Esophagus squamous epithelium (tissue), 5 donors: ENCODE results near the gene MSMP. TPM values are rescaled to one million over a fixed set of nuclear protein-coding genes. Genes with fewer than 3 reads are reported as not detected.

Experiments
- DNase-seq: peaks from one replicate; lab custom pipeline; 2025; lab: John Stamatoyannopoulos, UW
- H3K27ac ChIP-seq, 4 donors: fragments of 200-600 bp; sonication (generic); one replicate each; pipeline ENCODE4 v1.5.1; 2016 to 2019; ENCODE audit warnings: mild to moderate bottlenecking in 1 of 4
- H3K27me3 ChIP-seq, 4 donors: fragments of 200-600 bp; sonication (generic); 1 replicate in 3 of 4; 2 replicates in 1 of 4; pipeline versions ENCODE4 v1.5.1 to v1.6.0; 2017 to 2021; ENCODE audit warnings: antibody characterized with exemption in 1 of 4
- H3K36me3 ChIP-seq, 3 donors: fragments of 200-600 bp; sonication (generic); one replicate each; pipeline ENCODE4 v1.5.1; 2016 to 2019
- H3K4me1 ChIP-seq, 3 donors: fragments of 200-600 bp; sonication (generic); one replicate each; pipeline ENCODE4 v1.5.1; 2017 to 2019
- H3K4me3 ChIP-seq, 4 donors: fragments of 200-600 bp; sonication (generic); 1 replicate in 3 of 4; 2 replicates in 1 of 4; pipeline ENCODE4 v1.5.1; 2016 to 2019; ENCODE audit warnings: mild to moderate bottlenecking in 2 of 4, moderate library complexity in 1 of 4
- H3K9me3 ChIP-seq, 3 donors: fragments of 200-600 bp; sonication (generic); one replicate each; pipeline ENCODE4 v1.5.1; 2016 to 2019
- CTCF ChIP-seq, 6 experiments: fragments of 450-650 bp in 4 of 6; fragments of 200-600 bp in 2 of 6; sonication (generic) in 2 of 6; IDR thresholded peaks; one replicate each; pipeline ENCODE4 v1.5.1; 2016 to 2019; ENCODE audit warnings: antibody characterized with exemption in 6 of 6, mild to moderate bottlenecking in 4 of 6, moderate library complexity in 4 of 6
- POLR2A ChIP-seq, 4 donors: fragments of 450-650 bp; IDR thresholded peaks; one replicate each; pipeline ENCODE4 v1.6.1; 2017; ENCODE audit warnings: antibody characterized with exemption in 4 of 4, mild to moderate bottlenecking in 4 of 4, moderate library complexity in 3 of 4
- WGBS, 2 donors: methylation state at CpG; one replicate each; pipeline ENCODE4 v1.1.5; 2018; 5-methylcytosine and 5-hydroxymethylcytosine counted together
- intact Hi-C: fragments of 100-400 bp; cut with DNase I; formaldehyde crosslinking; loops from one replicate; pipeline ENCODE4 v1.15.0; 2022
- total RNA-seq, 4 donors: library from RNA; depleted of rRNA; stranded (reverse); fragments of >200 nt; gene quantifications; one replicate each; pipeline ENCODE4 v1.1.0, GENCODE V29; 2016
- donor health status: DM: yes; HTN: yes; CAD: no.

The MSMP gene
- total RNA-seq, 4 donors from 2014 or later: not detected

DNA sequence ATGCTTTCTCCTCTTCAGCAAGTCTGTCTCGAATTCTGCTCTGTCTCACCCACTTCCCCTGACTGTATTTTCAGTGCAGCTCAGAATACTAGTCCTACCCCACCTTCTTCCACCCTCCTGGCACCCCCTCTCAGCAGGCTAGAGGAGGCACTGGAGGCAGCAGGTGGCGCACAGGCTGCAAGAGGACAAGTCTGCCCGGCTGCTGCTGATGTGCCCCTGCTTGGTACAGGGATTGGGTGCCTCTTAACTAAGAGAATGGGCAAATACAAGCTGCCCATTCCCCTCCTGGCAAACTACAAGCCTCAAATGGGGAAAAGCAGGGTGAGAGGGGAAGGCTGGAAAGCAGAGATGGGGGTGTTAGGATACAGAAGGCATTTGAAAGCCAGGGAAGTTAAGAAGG, 27.1 kb downstream of the MSMP start:
- WGBS, 2 donors: 46 to 54% methylated on average over 2 to 3 of the region's 3 CpGs
- peak overlapping the region; percentile 70 to 100 (median 96) for H3K27ac ChIP-seq
- peaks cover 6 to 63% (median 32%) of the 10 kb centered on the region in 3 donors for H3K4me1 ChIP-seq
- H3K9me3 ChIP-seq: no peaks in the 10 kb centered on the region
- TF ChIP-seq CTCF (IDR thresholded peaks at IDR 0.05) (peak in 1 of 6 experiments; percentile 7), POLR2A (IDR thresholded peaks at IDR 0.05) (peak in 1 of 4 donors; percentile 21)
- no peak for DNase-seq
- H3K36me3 ChIP-seq: peaks cover 31 to 56% (median 34%) of the 10 kb centered on the region in 3 donors
- no peaks in the 10 kb centered on the region for H3K27me3 ChIP-seq
- peak overlapping the region in 2 of 4 donors; percentile 83 to 91 for H3K4me3 ChIP-seq
- intact Hi-C loops: no loop called here

DNA sequence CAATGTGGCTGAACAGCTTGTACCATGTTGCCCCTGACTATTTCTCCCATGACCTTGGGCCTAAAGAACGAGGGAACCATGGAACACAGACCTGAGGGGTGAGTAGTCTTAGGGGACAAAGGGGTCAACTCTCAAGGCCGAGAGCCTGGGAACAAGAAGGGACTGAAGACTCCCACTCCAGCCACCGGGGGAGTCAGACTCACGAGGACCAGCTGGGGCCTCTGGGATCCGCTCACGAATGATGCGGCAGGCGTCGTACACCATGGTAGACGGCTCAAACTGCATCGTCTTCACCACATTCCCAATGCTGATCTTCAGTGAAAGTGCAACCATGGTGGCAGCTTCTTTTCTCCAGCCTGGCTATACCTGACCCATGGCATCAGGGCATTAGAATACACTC, 28.7 kb downstream of the MSMP start:
- no peak for DNase-seq
- TF ChIP-seq POLR2A (IDR thresholded peaks at IDR 0.05) (no peak), CTCF (IDR thresholded peaks at IDR 0.05) (no peak)
- Histone ChIP-seq H3K4me3 (no peak overlapping the region), H3K9me3 (no peaks in the 10 kb centered on the region), H3K4me1 (peaks cover 6 to 51% (median 26%) of the 10 kb centered on the region in 3 donors), H3K27ac (peak overlapping the region in 2 of 4 donors; percentile 95 to 98), H3K27me3 (no peaks in the 10 kb centered on the region), H3K36me3 (peaks cover 42 to 72% (median 47%) of the 10 kb centered on the region in 3 donors)
- intact Hi-C loops: no loop called here
- 86 to 90% methylated on average over 9 to 11 of the region's 11 CpGs for WGBS, 2 donors

- intact Hi-C loops: no loop called here
- H3K4me1 ChIP-seq: peaks cover 6 to 37% (median 14%) of the 10 kb centered on the region in 3 donors
- no peaks in the 10 kb centered on the region for H3K9me3 ChIP-seq
- H3K27ac ChIP-seq: peak overlapping the region in 1 of 4 donors; percentile 17
- H3K36me3 ChIP-seq: peaks cover 56 to 87% (median 61%) of the 10 kb centered on the region in 3 donors
- H3K27me3 ChIP-seq: no peaks in the 10 kb centered on the region
- WGBS, 2 donors: 91 to 94% methylated on average over 8 of the region's 8 CpGs
- TF ChIP-seq CTCF (IDR thresholded peaks at IDR 0.05) (no peak), POLR2A (IDR thresholded peaks at IDR 0.05) (no peak)
- DNase-seq: no peak
- no peak overlapping the region for H3K4me3 ChIP-seq
Observed at GRCh38 chr9:35723908-35724307, 30.2 kb downstream of the MSMP start.

- Histone ChIP-seq H3K36me3 (peaks cover 60 to 90% (median 66%) of the 10 kb centered on the region in 3 donors), H3K9me3 (no peaks in the 10 kb centered on the region), H3K27ac (no peak overlapping the region), H3K27me3 (no peaks in the 10 kb centered on the region), H3K4me1 (peaks cover 6 to 32% (median 9%) of the 10 kb centered on the region in 3 donors), H3K4me3 (no peak overlapping the region)
- intact Hi-C loops: no loop called here
- DNase-seq: no peak
- 78 to 90% methylated on average over 2 of the region's 2 CpGs for WGBS, 2 donors
- no peak for TF ChIP-seq CTCF (IDR thresholded peaks at IDR 0.05)
- no peak for TF ChIP-seq POLR2A (IDR thresholded peaks at IDR 0.05)
Observed at GRCh38 chr9:35723426-35723825, 30.6 kb downstream of the MSMP start.

- Histone ChIP-seq H3K9me3 (no peaks in the 10 kb centered on the region), H3K4me1 (no peaks in the 10 kb centered on the region), H3K4me3 (no peak overlapping the region), H3K27me3 (no peaks in the 10 kb centered on the region), H3K36me3 (peaks cover 80 to 100% (median 91%) of the 10 kb centered on the region in 3 donors), H3K27ac (peak overlapping the region in 2 of 4 donors; percentile 5 to 10)
- no peak for DNase-seq
- no peak for TF ChIP-seq POLR2A (IDR thresholded peaks at IDR 0.05)
- TF ChIP-seq CTCF (IDR thresholded peaks at IDR 0.05): no peak
- WGBS, 2 donors: 72 to 94% methylated on average over 3 to 4 of the region's 4 CpGs
- intact Hi-C loops: no loop called here
Observed at GRCh38 chr9:35719546-35719945, 34.5 kb downstream of the MSMP start.
